ENCODE data around the gene ANKRD55. TPM values are rescaled to one million over a fixed set of nuclear protein-coding genes. Genes with fewer than 3 reads are reported as not detected.

ANKRD55 gene
- total and polyA plus RNA-seq, 2 of the 8 experiments (the other 6 are each of a cell fraction or from before 2014, with no cell fraction given), result not detected

- TF ChIP-seq TAF7 (optimal IDR thresholded peaks at IDR 0.05; ENCODE audit: borderline replicate concordance, low read depth, low read length), result no peak
- TF ChIP-seq SP1 (IDR thresholded peaks at IDR 0.05; ENCODE audit: low read depth, low read length), result no peak
- no peak for TF ChIP-seq HDAC2 (IDR thresholded peaks at IDR 0.05; ENCODE audit: borderline replicate concordance in 1 of 2, low read depth in 2 of 2, low read length in 2 of 2)
- TF ChIP-seq POLR2A (IDR thresholded peaks at IDR 0.05; ENCODE audit: control extremely low read depth in 1 of 2, low read depth in 2 of 2, low read length in 2 of 2), result no peak
- no peak for TF ChIP-seq KDM4A (IDR thresholded peaks at IDR 0.05; ENCODE audit: low read depth, low read length, severe bottlenecking)
- no peak for TF ChIP-seq CEBPB (IDR thresholded peaks at IDR 0.05; ENCODE audit: low read depth, low read length)
- TF ChIP-seq ASH2L (IDR thresholded peaks at IDR 0.05; ENCODE audit: low read length), result no peak
- TF ChIP-seq KDM5A (IDR thresholded peaks at IDR 0.05; ENCODE audit: low read length), result no peak
- TF ChIP-seq SRF (IDR thresholded peaks at IDR 0.05; ENCODE audit: low read depth, low read length), result no peak
- H3K79me1 ChIP-seq (ENCODE audit: low read depth, low read length), result no peaks in the 10 kb centered on the region
- FAIRE-seq (no peak), DNase-seq (ENCODE audit: low read depth in 1 of 2, low spot score in 2 of 2) (no peak)
- H3K79me2 ChIP-seq (ENCODE audit: control insufficient read depth in 1 of 2, insufficient read depth in 2 of 2, low read length in 2 of 2), result no peaks in the 10 kb centered on the region
- H4K5ac ChIP-seq (ENCODE audit: insufficient read length, low read depth, low read length), result no peak overlapping the region
- H3K14ac ChIP-seq (ENCODE audit: insufficient read length), result no peak overlapping the region
- H4K20me1 ChIP-seq (replicated peaks in 1 of 2; ENCODE audit: control insufficient read depth in 1 of 2, insufficient read depth in 2 of 2, low read length in 2 of 2), result no peaks in the 10 kb centered on the region
- H2BK120ac ChIP-seq (replicated peaks; ENCODE audit: low read depth, low read length), result no peak overlapping the region
- H2BK20ac ChIP-seq (ENCODE audit: low read length), result no peak overlapping the region
- no peak overlapping the region for H3K4ac ChIP-seq (replicated peaks; ENCODE audit: insufficient read length, low read depth, low read length)
- no peak overlapping the region for H3K18ac ChIP-seq (ENCODE audit: extremely low read depth, low read length)
- no peak overlapping the region for H3K4me2 ChIP-seq (ENCODE audit: insufficient read depth in 1 of 2, low read depth in 2 of 2, low read length in 2 of 2)
- ChIA-PET POLR2A (ENCODE audit: partially characterized antibody) (no interaction called here), CTCF (ENCODE audit: partially characterized antibody) (interaction anchor here (1.0 to 4.6 kb wide), 3 partner anchors 8 to 267 kb away, joined by 3 to 71 read pairs (median 3); no protein-coding TSS in a partner anchor)
- H2AFZ ChIP-seq (ENCODE audit: low read length), result no peak overlapping the region
- H2BK15ac ChIP-seq (ENCODE audit: low read length), result no peak overlapping the region
- no peak overlapping the region for H3K56ac ChIP-seq (replicated peaks; ENCODE audit: insufficient read length, low read depth, low read length)
- H4K8ac ChIP-seq (ENCODE audit: extremely low read depth, insufficient read depth, low read length), result no peak overlapping the region
- no peak overlapping the region for H3K4me3 ChIP-seq (ENCODE audit: extremely low read depth in 1 of 4, insufficient read depth in 2 of 4, low read depth in 3 of 4, low read length in 4 of 4)
- no peak overlapping the region for H2BK5ac ChIP-seq (ENCODE audit: low read depth, low read length)
- H3K23me2 ChIP-seq (ENCODE audit: low read depth, low read length), result no peaks in the 10 kb centered on the region
- H4K91ac ChIP-seq (replicated peaks; ENCODE audit: insufficient read length, low read length), result no peak overlapping the region
- WGBS, 2 experiments (ENCODE audit: extremely low coverage in 1 of 2, insufficient coverage in 1 of 2, insufficient read length in 1 of 2, insufficient replicate concordance in 2 of 2, low coverage in 1 of 2, low lambda C conversion rate in 2 of 2, missing lambda C conversion rate in 1 of 2), result 84% methylated on average over 3 of the region's 3 CpGs; no CpG with 5 or more reads in 1 of the 2 experiments
- no peaks in the 10 kb centered on the region for H3K27me3 ChIP-seq (replicated peaks in 1 of 4; ENCODE audit: control insufficient read depth in 3 of 4, extremely low read depth in 1 of 4, insufficient read depth in 3 of 4, low read length in 3 of 4)
- H2BK12ac ChIP-seq (ENCODE audit: low read depth, low read length), result no peak overlapping the region
- H3K27ac ChIP-seq (ENCODE audit: low read depth, low read length), result no peak overlapping the region
- no peaks in the 10 kb centered on the region for H3K4me1 ChIP-seq (replicated peaks in 1 of 4; ENCODE audit: control insufficient read depth in 3 of 4, insufficient read depth in 4 of 4, low read length in 3 of 4)
- H3K9me3 ChIP-seq (ENCODE audit: insufficient read depth in 2 of 2, low read depth in 1 of 2, low read length in 1 of 2), result no peaks in the 10 kb centered on the region
- no peak overlapping the region for H3K23ac ChIP-seq (ENCODE audit: insufficient read length)
- no peak overlapping the region for H3K9ac ChIP-seq (replicated peaks in 1 of 4; ENCODE audit: extremely low read depth in 1 of 4, low read depth in 3 of 4, low read length in 3 of 4)
- no peak overlapping the region for H2AK5ac ChIP-seq (ENCODE audit: low read depth, low read length)
- no peaks in the 10 kb centered on the region for H3K36me3 ChIP-seq (ENCODE audit: control insufficient read depth in 2 of 4, insufficient read depth in 4 of 4, low read length in 3 of 4)
Measured at GRCh38 chr5:56202483-56202882, 30.6 kb downstream of the ANKRD55 start.
